GM21737 (cell line): ENCODE data around the gene IQGAP3.
"Not testable (repeated sequence)": the region's sequence is repeated elsewhere in the genome, so short reads cannot be mapped to it uniquely, and the experiment has no call there.

Source experiments
- ATAC-seq: cut with Tn5 transposase; IDR thresholded peaks from one replicate; pipeline ENCODE4 v1.9.1; 2021; ENCODE audit warnings: mild to moderate bottlenecking, moderate library complexity; ENCODE audit not compliant: unreplicated experiment

IQGAP3 gene

GRCh38 chr1:156571919-156572662 is at the start of gene IQGAP3:
Gene IQGAP3, minus strand, starts transcription at chr1:156572565. Its CDS starts 36 bp downstream, at chr1:156572529.
- ATAC-seq, result peak; percentile 73

GRCh38 chr1:156619582-156619955 is 47.2 kb upstream of the IQGAP3 start:
- no peak for ATAC-seq

GRCh38 chr1:156618853-156619581 is 46.7 kb upstream of the IQGAP3 start, which contains the start of gene HAPLN2:
Gene HAPLN2, plus strand, starts transcription at chr1:156619415. Its CDS starts 4,076 bp downstream, at chr1:156623491.
- no peak for ATAC-seq

- ATAC-seq, result no peak
Observed at GRCh38 chr1:156616463-156616862, 44.1 kb upstream of the IQGAP3 start.

- ATAC-seq, result no peak
Observed at GRCh38 chr1:156615946-156616345, 43.6 kb upstream of the IQGAP3 start.

- ATAC-seq, result no peak
Observed at GRCh38 chr1:156612666-156613065, 40.3 kb upstream of the IQGAP3 start.

- ATAC-seq, result not testable (repeated sequence)
Observed at GRCh38 chr1:156610072-156610471, 37.7 kb upstream of the IQGAP3 start.

GRCh38 chr1:156608981-156609380 is 36.6 kb upstream of the IQGAP3 start:
- no peak for ATAC-seq

- peak; percentile 57 for ATAC-seq
Observed at GRCh38 chr1:156608036-156608674, 35.8 kb upstream of the IQGAP3 start.

GRCh38 chr1:156607344-156607743 is 35.0 kb upstream of the IQGAP3 start:
- ATAC-seq, result not testable (repeated sequence)

- ATAC-seq, result no peak
Observed at GRCh38 chr1:156602557-156602993, 30.2 kb upstream of the IQGAP3 start.

- peak; percentile 13 for ATAC-seq
Observed at GRCh38 chr1:156601892-156602291, 29.5 kb upstream of the IQGAP3 start.

- ATAC-seq, result peak; percentile 48
Observed at GRCh38 chr1:156601122-156601830, 28.9 kb upstream of the IQGAP3 start, which contains the start of gene GPATCH4. Gene GPATCH4, minus strand, starts transcription at chr1:156601479.

GRCh38 chr1:156600733-156601121 is 28.4 kb upstream of the IQGAP3 start:
- no peak for ATAC-seq

GRCh38 chr1:156599811-156600210 is 27.4 kb upstream of the IQGAP3 start:
- ATAC-seq, result no peak

GRCh38 chr1:156598731-156599432 is 26.5 kb upstream of the IQGAP3 start:
- no peak for ATAC-seq

GRCh38 chr1:156598125-156598524 is 25.8 kb upstream of the IQGAP3 start:
- no peak for ATAC-seq

- ATAC-seq, result no peak
Observed at GRCh38 chr1:156596426-156596825, 24.1 kb upstream of the IQGAP3 start.

GRCh38 chr1:156595016-156595415 is 22.7 kb upstream of the IQGAP3 start:
- no peak for ATAC-seq

- ATAC-seq, result no peak
Observed at GRCh38 chr1:156594190-156594589, 21.8 kb upstream of the IQGAP3 start.
